ENCODE results near the gene DAB1. TPM values are rescaled to one million over a fixed set of nuclear protein-coding genes. Genes with fewer than 3 reads are reported as not detected.

Gene DAB1
- polyA plus RNA-seq, 4 donors: 3.0 to 77.0 (median 24.3) TPM

- no peaks in the 10 kb centered on the region for H3K36me3 ChIP-seq (ENCODE audit: control insufficient read depth in 3 of 3, insufficient read depth in 2 of 3, low read depth in 1 of 3, low read length in 3 of 3)
- peaks cover 0 to 26% (median 7%) of the 10 kb centered on the region in 3 donors for H3K4me1 ChIP-seq (ENCODE audit: control insufficient read depth in 3 of 3, insufficient read depth in 2 of 3, low read depth in 1 of 3, low read length in 2 of 3)
- H3K4me3 ChIP-seq (ENCODE audit: low read depth in 1 of 3, low read length in 3 of 3): no peak overlapping the region
- H3K27me3 ChIP-seq (ENCODE audit: control insufficient read depth in 3 of 3, insufficient read depth in 3 of 3, low read length in 3 of 3): no peaks in the 10 kb centered on the region
- no peaks in the 10 kb centered on the region for H3K9me3 ChIP-seq (ENCODE audit: control insufficient read depth in 2 of 2, insufficient read depth in 1 of 2, low read depth in 1 of 2, low read length in 1 of 2)
- H3K27ac ChIP-seq (ENCODE audit: low read depth in 1 of 3, low read length in 2 of 3): no peak overlapping the region
- WGBS, 3 donors: 87 to 97% (median 87%) methylated on average over 4 of the region's 4 CpGs
- FAIRE-seq (no peak), DNase-seq (no peak)
Observed at GRCh38 chr1:57316861-57317260, 107.0 kb downstream of the DAB1 start.

DNA sequence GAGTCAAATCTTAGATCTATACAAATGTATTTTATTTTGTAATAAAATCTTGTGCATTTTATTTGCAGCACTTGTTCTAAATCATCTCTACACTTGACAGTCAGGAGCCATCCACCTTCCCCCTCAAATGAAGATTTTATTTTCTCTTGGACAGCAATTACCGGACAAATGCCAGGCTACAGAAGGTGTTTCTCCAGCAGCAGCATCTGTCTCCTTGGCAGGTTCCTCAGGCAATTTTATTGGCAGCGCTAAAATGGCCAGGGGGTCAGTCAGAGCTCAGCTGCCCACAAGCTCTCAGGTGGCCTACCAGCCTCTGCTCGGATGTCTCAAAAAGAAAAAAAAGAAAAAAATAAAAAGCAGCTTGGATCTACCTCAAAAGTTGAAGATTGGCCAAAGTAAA, 107.6 kb downstream of the DAB1 start:
- Histone ChIP-seq H3K27me3 (ENCODE audit: control insufficient read depth in 3 of 3, insufficient read depth in 3 of 3, low read length in 3 of 3) (no peaks in the 10 kb centered on the region), H3K9me3 (ENCODE audit: control insufficient read depth in 2 of 2, insufficient read depth in 1 of 2, low read depth in 1 of 2, low read length in 1 of 2) (no peaks in the 10 kb centered on the region), H3K4me1 (ENCODE audit: control insufficient read depth in 3 of 3, insufficient read depth in 2 of 3, low read depth in 1 of 3, low read length in 2 of 3) (peaks cover 0 to 30% (median 7%) of the 10 kb centered on the region in 3 donors), H3K4me3 (ENCODE audit: low read depth in 1 of 3, low read length in 3 of 3) (no peak overlapping the region), H3K27ac (ENCODE audit: low read depth in 1 of 3, low read length in 2 of 3) (no peak overlapping the region), H3K36me3 (ENCODE audit: control insufficient read depth in 3 of 3, insufficient read depth in 2 of 3, low read depth in 1 of 3, low read length in 3 of 3) (no peaks in the 10 kb centered on the region)
- no peak for FAIRE-seq
- 86 to 97% (median 93%) methylated on average over 3 of the region's 3 CpGs for WGBS, 3 donors
- DNase-seq: no peak

- WGBS, 3 donors: 86 to 94% (median 92%) methylated on average over 7 of the region's 7 CpGs
- no peak overlapping the region for H3K27ac ChIP-seq (ENCODE audit: low read depth in 1 of 3, low read length in 2 of 3)
- no peaks in the 10 kb centered on the region for H3K36me3 ChIP-seq (ENCODE audit: control insufficient read depth in 3 of 3, insufficient read depth in 2 of 3, low read depth in 1 of 3, low read length in 3 of 3)
- DNase-seq (no peak), FAIRE-seq (no peak)
- H3K4me3 ChIP-seq (ENCODE audit: low read depth in 1 of 3, low read length in 3 of 3): no peak overlapping the region
- peaks cover 5 to 35% (median 6%) of the 10 kb centered on the region in 3 donors for H3K4me1 ChIP-seq (ENCODE audit: control insufficient read depth in 3 of 3, insufficient read depth in 2 of 3, low read depth in 1 of 3, low read length in 2 of 3)
- no peaks in the 10 kb centered on the region for H3K9me3 ChIP-seq (ENCODE audit: control insufficient read depth in 2 of 2, insufficient read depth in 1 of 2, low read depth in 1 of 2, low read length in 1 of 2)
- H3K27me3 ChIP-seq (ENCODE audit: control insufficient read depth in 3 of 3, insufficient read depth in 3 of 3, low read length in 3 of 3): no peaks in the 10 kb centered on the region
Observed at GRCh38 chr1:57312869-57313268, 111.0 kb downstream of the DAB1 start.

DNA sequence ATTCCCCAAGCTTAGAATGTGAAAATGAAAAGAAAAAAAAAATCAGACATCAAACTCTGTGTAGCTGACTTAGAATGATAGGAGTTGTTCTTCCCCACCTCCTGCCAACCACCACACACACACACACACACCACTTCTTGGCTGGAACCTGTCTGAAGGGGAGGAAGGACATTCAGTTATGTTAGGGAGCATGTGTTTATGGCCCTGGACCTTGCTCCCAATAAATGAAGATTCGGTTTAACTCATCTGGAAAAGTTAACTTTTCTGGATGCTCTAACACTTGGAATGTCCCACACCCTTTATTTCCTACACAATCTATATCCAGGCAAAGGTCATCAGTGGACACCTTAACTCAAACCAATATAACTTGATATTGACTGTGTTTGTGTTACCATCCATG, 112.4 kb downstream of the DAB1 start:
- no peak for FAIRE-seq
- Histone ChIP-seq H3K4me3 (ENCODE audit: low read depth in 1 of 3, low read length in 3 of 3) (no peak overlapping the region), H3K27me3 (ENCODE audit: control insufficient read depth in 3 of 3, insufficient read depth in 3 of 3, low read length in 3 of 3) (no peaks in the 10 kb centered on the region), H3K9me3 (ENCODE audit: control insufficient read depth in 2 of 2, insufficient read depth in 1 of 2, low read depth in 1 of 2, low read length in 1 of 2) (no peaks in the 10 kb centered on the region), H3K36me3 (ENCODE audit: control insufficient read depth in 3 of 3, insufficient read depth in 2 of 3, low read depth in 1 of 3, low read length in 3 of 3) (no peaks in the 10 kb centered on the region), H3K27ac (ENCODE audit: low read depth in 1 of 3, low read length in 2 of 3) (peak overlapping the region; percentile 66 to 86 (median 83)), H3K4me1 (ENCODE audit: control insufficient read depth in 3 of 3, insufficient read depth in 2 of 3, low read depth in 1 of 3, low read length in 2 of 3) (peaks cover 5 to 46% (median 6%) of the 10 kb centered on the region in 3 donors)
- WGBS, 3 donors: 15 to 45% (median 39%) methylated on average over 1 of the region's 1 CpG
- DNase-seq: peak; percentile 92 to 93

- Histone ChIP-seq H3K27ac (ENCODE audit: low read depth in 1 of 3, low read length in 2 of 3) (peak overlapping the region; percentile 66 to 86 (median 83)), H3K27me3 (ENCODE audit: control insufficient read depth in 3 of 3, insufficient read depth in 3 of 3, low read length in 3 of 3) (no peaks in the 10 kb centered on the region), H3K36me3 (ENCODE audit: control insufficient read depth in 3 of 3, insufficient read depth in 2 of 3, low read depth in 1 of 3, low read length in 3 of 3) (no peaks in the 10 kb centered on the region), H3K9me3 (ENCODE audit: control insufficient read depth in 2 of 2, insufficient read depth in 1 of 2, low read depth in 1 of 2, low read length in 1 of 2) (no peaks in the 10 kb centered on the region), H3K4me3 (ENCODE audit: low read depth in 1 of 3, low read length in 3 of 3) (no peak overlapping the region), H3K4me1 (ENCODE audit: control insufficient read depth in 3 of 3, insufficient read depth in 2 of 3, low read depth in 1 of 3, low read length in 2 of 3) (peaks cover 5 to 46% (median 6%) of the 10 kb centered on the region in 3 donors)
- DNase-seq (peak; percentile 92 to 94), FAIRE-seq (no peak)
- 24 to 51% (median 24%) methylated on average over 5 of the region's 5 CpGs for WGBS, 3 donors
Observed at GRCh38 chr1:57311006-57311405, 112.9 kb downstream of the DAB1 start.

GRCh38 chr1:57309630-57310029, 114.2 kb downstream of the DAB1 start:
- peak overlapping the region in 2 of 3 donors; percentile 39 to 48 for H3K4me3 ChIP-seq (ENCODE audit: low read depth in 1 of 3, low read length in 3 of 3)
- no peaks in the 10 kb centered on the region for H3K27me3 ChIP-seq (ENCODE audit: control insufficient read depth in 3 of 3, insufficient read depth in 3 of 3, low read length in 3 of 3)
- FAIRE-seq: no peak
- 17 to 57% (median 29%) methylated on average over 2 of the region's 2 CpGs for WGBS, 3 donors
- peaks cover 5 to 51% (median 6%) of the 10 kb centered on the region in 3 donors for H3K4me1 ChIP-seq (ENCODE audit: control insufficient read depth in 3 of 3, insufficient read depth in 2 of 3, low read depth in 1 of 3, low read length in 2 of 3)
- H3K9me3 ChIP-seq (ENCODE audit: control insufficient read depth in 2 of 2, insufficient read depth in 1 of 2, low read depth in 1 of 2, low read length in 1 of 2): no peaks in the 10 kb centered on the region
- peak; percentile 81 to 87 for DNase-seq
- peak overlapping the region in 2 of 3 donors; percentile 83 to 86 for H3K27ac ChIP-seq (ENCODE audit: low read depth in 1 of 3, low read length in 2 of 3)
- H3K36me3 ChIP-seq (ENCODE audit: control insufficient read depth in 3 of 3, insufficient read depth in 2 of 3, low read depth in 1 of 3, low read length in 3 of 3): peaks cover 0 to 2% (median 0%) of the 10 kb centered on the region in 3 donors

DNA sequence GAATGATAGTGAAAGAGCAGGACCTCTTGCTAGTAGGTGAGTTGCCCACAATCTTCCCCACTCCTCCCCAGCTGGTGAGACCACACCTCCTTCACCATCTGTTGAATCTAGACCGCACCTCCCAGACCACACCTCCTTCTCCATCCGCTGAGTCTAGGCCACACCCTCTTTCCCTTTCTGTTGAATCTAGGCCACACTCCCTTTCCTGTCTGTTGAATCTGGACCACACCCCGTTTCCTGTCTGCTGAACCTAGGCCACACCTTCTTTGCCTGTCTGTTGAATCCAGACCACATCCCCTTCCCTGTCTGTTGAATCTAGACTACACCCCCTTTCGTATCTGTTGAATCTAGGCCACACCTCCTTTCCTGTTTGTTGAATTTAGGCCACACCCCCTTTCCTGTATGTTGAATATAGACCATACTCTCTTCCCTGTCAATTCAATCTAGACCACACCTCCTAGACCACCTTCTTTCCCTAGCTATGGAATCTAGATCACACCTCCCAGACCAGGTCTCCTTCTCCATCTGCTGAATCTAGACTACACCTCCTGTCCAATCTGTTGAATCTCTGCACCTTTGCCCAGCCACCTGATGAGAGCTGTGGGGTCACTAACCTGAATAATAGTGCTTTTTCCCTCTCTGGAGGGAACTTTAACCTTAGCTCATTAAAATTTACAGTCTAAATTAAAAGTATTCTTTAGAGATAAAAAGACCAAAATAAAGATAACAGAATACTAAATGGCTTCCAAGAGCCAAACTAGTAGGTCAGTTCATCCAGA, 116.3 kb downstream of the DAB1 start:
- Histone ChIP-seq H3K4me3 (ENCODE audit: low read depth in 1 of 3, low read length in 3 of 3) (peak overlapping the region in 2 of 3 donors; percentile 18 to 22), H3K4me1 (ENCODE audit: control insufficient read depth in 3 of 3, insufficient read depth in 2 of 3, low read depth in 1 of 3, low read length in 2 of 3) (peaks cover 5 to 42% (median 6%) of the 10 kb centered on the region in 3 donors), H3K27ac (ENCODE audit: low read depth in 1 of 3, low read length in 2 of 3) (peak overlapping the region in 2 of 3 donors; percentile 24 to 83), H3K36me3 (ENCODE audit: control insufficient read depth in 3 of 3, insufficient read depth in 2 of 3, low read depth in 1 of 3, low read length in 3 of 3) (peaks cover 0 to 2% (median 0%) of the 10 kb centered on the region in 3 donors), H3K9me3 (ENCODE audit: control insufficient read depth in 2 of 2, insufficient read depth in 1 of 2, low read depth in 1 of 2, low read length in 1 of 2) (no peaks in the 10 kb centered on the region), H3K27me3 (ENCODE audit: control insufficient read depth in 3 of 3, insufficient read depth in 3 of 3, low read length in 3 of 3) (no peaks in the 10 kb centered on the region)
- WGBS, 3 donors: 30 to 55% (median 39%) methylated on average over 4 of the region's 4 CpGs
- DNase-seq (peak; percentile 72 to 91), FAIRE-seq (no peak)

GRCh38 chr1:57304591-57304990, 119.3 kb downstream of the DAB1 start:
- Histone ChIP-seq H3K9me3 (ENCODE audit: control insufficient read depth in 2 of 2, insufficient read depth in 1 of 2, low read depth in 1 of 2, low read length in 1 of 2) (no peaks in the 10 kb centered on the region), H3K27me3 (ENCODE audit: control insufficient read depth in 3 of 3, insufficient read depth in 3 of 3, low read length in 3 of 3) (no peaks in the 10 kb centered on the region), H3K36me3 (ENCODE audit: control insufficient read depth in 3 of 3, insufficient read depth in 2 of 3, low read depth in 1 of 3, low read length in 3 of 3) (peaks cover 0 to 8% (median 0%) of the 10 kb centered on the region in 3 donors), H3K4me1 (ENCODE audit: control insufficient read depth in 3 of 3, insufficient read depth in 2 of 3, low read depth in 1 of 3, low read length in 2 of 3) (peaks cover 0 to 16% (median 0%) of the 10 kb centered on the region in 3 donors), H3K27ac (ENCODE audit: low read depth in 1 of 3, low read length in 2 of 3) (no peak overlapping the region), H3K4me3 (ENCODE audit: low read depth in 1 of 3, low read length in 3 of 3) (no peak overlapping the region)
- 88 to 94% (median 90%) methylated on average over 3 of the region's 3 CpGs for WGBS, 3 donors
- DNase-seq: no peak
- no peak for FAIRE-seq

All from small intestine (tissue), 7 donors.